SIG-M5 treated with dmso at 0.1 percent for 504 hours (cell line): Measurements from ENCODE around the gene SPATA31D3.
"Not testable (repeated sequence)": the region's sequence is repeated elsewhere in the genome, so short reads cannot be mapped to it uniquely, and the experiment has no call there.

ENCODE experiments used
- DNase-seq: peaks from one replicate; lab custom pipeline; 2025; ENCODE audit not compliant: unreplicated experiment; lab: John Stamatoyannopoulos, UW

The SPATA31D3 gene

GRCh38 chr9:81976351-81976750 is 33.1 kb downstream of the SPATA31D3 start:
- DNase-seq = no peak

GRCh38 chr9:81979196-81979595 is 35.9 kb downstream of the SPATA31D3 start:
- DNase-seq = no peak

- no peak for DNase-seq
Observed at GRCh38 chr9:81980568-81980967, 37.3 kb downstream of the SPATA31D3 start.

- no peak for DNase-seq
Observed at GRCh38 chr9:81981883-81982282, 38.6 kb downstream of the SPATA31D3 start.

GRCh38 chr9:81984928-81985327 is 41.6 kb downstream of the SPATA31D3 start:
- DNase-seq = no peak

GRCh38 chr9:81986051-81986450 is 42.8 kb downstream of the SPATA31D3 start:
- DNase-seq = no peak

GRCh38 chr9:81988472-81988871 is 45.2 kb downstream of the SPATA31D3 start, which contains the start of gene SPATA31D1:
SPATA31D1 (plus strand) TSS chr9:81988772; CDS start chr9:81988819, 47 bp downstream.
- not testable (repeated sequence) for DNase-seq

GRCh38 chr9:81989700-81990099 is 46.4 kb downstream of the SPATA31D3 start:
- no peak for DNase-seq

- DNase-seq = no peak
Observed at GRCh38 chr9:81993656-81994055, 50.4 kb downstream of the SPATA31D3 start.
